ENCODE results near the gene PCDHA3. TPM values are rescaled to one million over a fixed set of nuclear protein-coding genes. Genes with fewer than 3 reads are reported as not detected.
"Not testable (repeated sequence)": the region's sequence is repeated elsewhere in the genome, so short reads cannot be mapped to it uniquely, and the experiment has no call there.

PCDHA3 gene
- total RNA-seq, 4 donors from 2014 or later, result 0.17 to 1.9 (median 1.2) TPM

- TF ChIP-seq POLR2A (IDR thresholded peaks at IDR 0.05; ENCODE audit: low read depth), result no peak
- TF ChIP-seq EP300 (IDR thresholded peaks at IDR 0.05), result no peak
- TF ChIP-seq POLR2AphosphoS5 (IDR thresholded peaks at IDR 0.05), result no peak
- no peak for TF ChIP-seq CTCF (IDR thresholded peaks at IDR 0.05)
- no peak overlapping the region for H3K4me3 ChIP-seq
- no peaks in the 10 kb centered on the region for H3K4me1 ChIP-seq
- peaks cover 0 to 52% (median 0%) of the 10 kb centered on the region in 4 donors for H3K27me3 ChIP-seq
- whole genome bisulfite sequencing, result 46% methylated on average over 31 of the region's 53 CpGs
- H3K9me3 ChIP-seq, result peaks cover 0 to 47% (median 39%) of the 10 kb centered on the region in 4 donors
- intact Hi-C loops (cut with DNase I), result no loop called here
- no peak for DNase-seq (ENCODE audit: extremely low spot score)
- no peak overlapping the region for H3K27ac ChIP-seq (replicated peaks in 1 of 4)
- H3K36me3 ChIP-seq, result no peaks in the 10 kb centered on the region
Measured at GRCh38 chr5:140802781-140803271, 2.0 kb downstream of the PCDHA3 start.

GRCh38 chr5:140806834-140807775 lies 6.2 kb downstream of the PCDHA3 start, which contains the start of gene PCDHA4:
Gene PCDHA4 (plus strand): TSS chr5:140807068.
- no peaks in the 10 kb centered on the region for H3K36me3 ChIP-seq
- H3K27ac ChIP-seq (replicated peaks in 1 of 4), result no peak within 1 kb of the TSS
- WGBS, result 20% methylated on average over 31 of the region's 47 CpGs
- DNase-seq (ENCODE audit: extremely low spot score), result no peak
- intact Hi-C loops (cut with DNase I), result no loop called here
- H3K9me3 ChIP-seq, result peaks cover 0 to 57% (median 47%) of the 10 kb centered on the region in 4 donors
- TF ChIP-seq POLR2AphosphoS5 (IDR thresholded peaks at IDR 0.05) (no peak), CTCF (IDR thresholded peaks at IDR 0.05) (peak in 2 of 3 experiments; percentile 23 to 39)
- H3K4me3 ChIP-seq, result peak within 1 kb of the TSS; percentile 22 to 54 (median 44)
- H3K4me1 ChIP-seq, result no peaks in the 10 kb centered on the region
- peaks cover 0 to 48% (median 0%) of the 10 kb centered on the region in 4 donors for H3K27me3 ChIP-seq

- 64% methylated on average over 29 of the region's 62 CpGs for WGBS
- H3K27me3 ChIP-seq, result peaks cover 0 to 35% (median 0%) of the 10 kb centered on the region in 4 donors
- H3K4me1 ChIP-seq; H3K36me3 ChIP-seq; H3K27ac ChIP-seq (replicated peaks in 1 of 4); intact Hi-C loops (cut with DNase I); DNase-seq (ENCODE audit: extremely low spot score); H3K4me3 ChIP-seq: not testable (repeated sequence)
- peaks cover 0 to 44% (median 35%) of the 10 kb centered on the region in 4 donors for H3K9me3 ChIP-seq
Measured at GRCh38 chr5:140808241-140808888, 7.5 kb downstream of the PCDHA3 start.

GRCh38 chr5:140808889-140809291 lies 8.0 kb downstream of the PCDHA3 start:
- H3K27ac ChIP-seq (replicated peaks in 1 of 4), result no peak overlapping the region
- H3K9me3 ChIP-seq, result peaks cover 0 to 43% (median 32%) of the 10 kb centered on the region in 4 donors
- H3K36me3 ChIP-seq, result no peaks in the 10 kb centered on the region
- peaks cover 0 to 34% (median 0%) of the 10 kb centered on the region in 4 donors for H3K27me3 ChIP-seq
- WGBS, result 73% methylated on average over 35 of the region's 43 CpGs
- H3K4me3 ChIP-seq, result no peak overlapping the region
- intact Hi-C loops (cut with DNase I), result no loop called here
- TF ChIP-seq CTCF (IDR thresholded peaks at IDR 0.05), result no peak
- no peak for TF ChIP-seq EP300 (IDR thresholded peaks at IDR 0.05)
- TF ChIP-seq POLR2AphosphoS5 (IDR thresholded peaks at IDR 0.05), result no peak
- TF ChIP-seq POLR2A (IDR thresholded peaks at IDR 0.05; ENCODE audit: low read depth), result no peak
- H3K4me1 ChIP-seq, result no peaks in the 10 kb centered on the region
- no peak for DNase-seq (ENCODE audit: extremely low spot score)
